Astrocyte (in vitro differentiated cells and primary cell): ENCODE results near the gene CLIC6. TPM values are rescaled to one million over a fixed set of nuclear protein-coding genes. Genes with fewer than 3 reads are reported as not detected.

Experiments
- DNase-seq: peaks from one replicate; pipeline ENCODE4 v3.0.0-alpha.2; 2010; ENCODE audit warnings: low read depth
- FAIRE-seq: peaks from 2 replicates; lab custom pipeline; 2011; peaks lifted over from hg19 to GRCh38; lab: Jason Lieb, UNC
- H2AFZ ChIP-seq: 2 replicates; pipeline ENCODE4 v1.6.0; 2012; ENCODE audit warnings: low read depth, low read length, inconsistent platforms
- H3K27ac ChIP-seq: 2 replicates; pipeline ENCODE4 v1.5.1; 2011; ENCODE audit warnings: low read depth, low read length, inconsistent platforms
- H3K27me3 ChIP-seq: 2 replicates; pipeline ENCODE4 v1.6.0; 2011; ENCODE audit warnings: low read length, inconsistent platforms; ENCODE audit not compliant: insufficient read depth
- H3K36me3 ChIP-seq: 2 replicates; pipeline ENCODE4 v1.5.1; 2011; ENCODE audit warnings: low read length, inconsistent platforms; ENCODE audit not compliant: insufficient read depth
- H3K4me1 ChIP-seq: 2 replicates; pipeline ENCODE4 v1.5.1; 2011; ENCODE audit warnings: low read length, inconsistent platforms; ENCODE audit not compliant: insufficient read depth
- H3K4me2 ChIP-seq: 2 replicates; pipeline ENCODE4 v1.6.0; 2012; ENCODE audit warnings: low read length, inconsistent platforms
- H3K4me3 ChIP-seq: 2 replicates; pipeline ENCODE4 v1.5.1; 2011; ENCODE audit warnings: low read depth, mild to moderate bottlenecking, low read length, inconsistent platforms; ENCODE audit not compliant: insufficient read depth
- H3K79me2 ChIP-seq: 2 replicates; pipeline ENCODE4 v1.6.0; 2012; ENCODE audit warnings: mild to moderate bottlenecking, low read length, inconsistent platforms; ENCODE audit not compliant: insufficient read depth
- H3K9ac ChIP-seq: 2 replicates; pipeline ENCODE4 v1.6.0; 2012; ENCODE audit warnings: mild to moderate bottlenecking, low read length, inconsistent platforms
- H3K9me3 ChIP-seq: 2 replicates; pipeline ENCODE4 v1.5.1; 2012; ENCODE audit warnings: low read depth, mild to moderate bottlenecking, low read length, inconsistent platforms; ENCODE audit not compliant: insufficient read depth
- H4K20me1 ChIP-seq: 2 replicates; pipeline ENCODE4 v1.6.0; 2012; ENCODE audit warnings: low read length, inconsistent platforms; ENCODE audit not compliant: insufficient read depth
- H3K27ac Mint-ChIP-seq: one replicate; pipeline ENCODE4 v1.8.0; 2021; ENCODE audit warnings: mild to moderate bottlenecking, mixed read lengths; ENCODE audit not compliant: unreplicated experiment
- H3K27me3 Mint-ChIP-seq: one replicate; pipeline ENCODE4 v1.8.0; 2021; ENCODE audit warnings: low read depth, mixed read lengths; ENCODE audit not compliant: unreplicated experiment
- H3K36me3 Mint-ChIP-seq: one replicate; pipeline ENCODE4 v1.8.0; 2021; ENCODE audit warnings: low read depth, mixed read lengths; ENCODE audit not compliant: unreplicated experiment
- H3K4me1 Mint-ChIP-seq: one replicate; pipeline ENCODE4 v1.8.0; 2021; ENCODE audit warnings: low read depth, mixed read lengths; ENCODE audit not compliant: unreplicated experiment
- H3K4me3 Mint-ChIP-seq: one replicate; pipeline ENCODE4 v1.8.0; 2021; ENCODE audit warnings: mild to moderate bottlenecking, moderate library complexity, mixed read lengths; ENCODE audit not compliant: unreplicated experiment
- H3K9me3 Mint-ChIP-seq: one replicate; pipeline ENCODE4 v1.8.0; 2021; ENCODE audit warnings: mild to moderate bottlenecking, mixed read lengths; ENCODE audit not compliant: unreplicated experiment
- CTCF ChIP-seq: IDR thresholded peaks from 2 replicates; pipeline ENCODE4 v1.5.1; 2011; ENCODE audit warnings: low read depth, mild to moderate bottlenecking, inconsistent platforms, low read length, moderate library complexity; ENCODE audit not compliant: insufficient read depth
- EZH2 ChIP-seq: IDR thresholded peaks from 2 replicates; pipeline ENCODE4 v1.6.1; 2012; ENCODE audit warnings: mild to moderate bottlenecking, low read length, inconsistent platforms; ENCODE audit not compliant: insufficient read depth
- total RNA-seq: library from RNA; stranded (reverse); gene quantifications from 2 replicates; pipeline ENCODE4 v1.2.1, GENCODE V29; 2021

Gene CLIC6
- total RNA-seq, 1 donor from 2014 or later = 0.30 TPM

GRCh38 chr21:34642211-34643075 is 26.4 kb upstream of the CLIC6 start:
- Histone ChIP-seq H3K9me3 (no peaks in the 10 kb centered on the region), H3K4me3 (no peak overlapping the region), H3K27me3 (no peaks in the 10 kb centered on the region), H3K4me2 (no peak overlapping the region), H3K27ac (no peak overlapping the region), H3K36me3 (no peaks in the 10 kb centered on the region), H3K79me2 (no peaks in the 10 kb centered on the region), H3K9ac (no peak overlapping the region), H2AFZ (no peak overlapping the region), H3K4me1 (peaks cover 11% of the 10 kb centered on the region), H4K20me1 (no peaks in the 10 kb centered on the region)
- no peak for TF ChIP-seq EZH2
- no peak for TF ChIP-seq CTCF
- H3K4me1 Mint-ChIP-seq = peaks cover 24% of the 10 kb centered on the region
- no peaks in the 10 kb centered on the region for H3K36me3 Mint-ChIP-seq
- H3K9me3 Mint-ChIP-seq = peaks cover 1% of the 10 kb centered on the region
- DNase-seq = peak; percentile 73
- H3K27ac Mint-ChIP-seq = peak overlapping the region; percentile 58
- peak; percentile 93 for FAIRE-seq
- H3K4me3 Mint-ChIP-seq = no peak overlapping the region
- peaks cover 4% of the 10 kb centered on the region for H3K27me3 Mint-ChIP-seq

GRCh38 chr21:34644825-34645224 is 24.0 kb upstream of the CLIC6 start:
- no peaks in the 10 kb centered on the region for H3K79me2 ChIP-seq
- H3K4me2 ChIP-seq = no peak overlapping the region
- no peaks in the 10 kb centered on the region for H3K36me3 ChIP-seq
- FAIRE-seq (no peak), DNase-seq (no peak)
- no peak overlapping the region for H2AFZ ChIP-seq
- H4K20me1 ChIP-seq = no peaks in the 10 kb centered on the region
- H3K4me3 Mint-ChIP-seq = no peak overlapping the region
- no peaks in the 10 kb centered on the region for H3K36me3 Mint-ChIP-seq
- H3K27me3 ChIP-seq = peaks cover 16% of the 10 kb centered on the region
- no peaks in the 10 kb centered on the region for H3K9me3 ChIP-seq
- H3K9ac ChIP-seq = no peak overlapping the region
- peaks cover 25% of the 10 kb centered on the region for H3K4me1 Mint-ChIP-seq
- TF ChIP-seq EZH2 = no peak
- H3K27ac ChIP-seq = no peak overlapping the region
- H3K27ac Mint-ChIP-seq = no peak overlapping the region
- peaks cover 11% of the 10 kb centered on the region for H3K4me1 ChIP-seq
- no peaks in the 10 kb centered on the region for H3K9me3 Mint-ChIP-seq
- H3K27me3 Mint-ChIP-seq = peaks cover 11% of the 10 kb centered on the region
- no peak overlapping the region for H3K4me3 ChIP-seq

GRCh38 chr21:34647555-34647954 is 21.2 kb upstream of the CLIC6 start:
- Histone ChIP-seq H3K9me3 (peaks cover 8% of the 10 kb centered on the region), H3K4me2 (no peak overlapping the region), H2AFZ (no peak overlapping the region), H3K27me3 (peaks cover 26% of the 10 kb centered on the region), H3K27ac (no peak overlapping the region), H3K4me1 (no peaks in the 10 kb centered on the region), H3K79me2 (no peaks in the 10 kb centered on the region), H3K4me3 (no peak overlapping the region), H3K9ac (no peak overlapping the region), H3K36me3 (no peaks in the 10 kb centered on the region), H4K20me1 (no peaks in the 10 kb centered on the region)
- Mint-ChIP-seq H3K4me1 (peaks cover 12% of the 10 kb centered on the region), H3K27me3 (peaks cover 11% of the 10 kb centered on the region), H3K36me3 (no peaks in the 10 kb centered on the region), H3K27ac (no peak overlapping the region), H3K9me3 (peaks cover 7% of the 10 kb centered on the region), H3K4me3 (no peak overlapping the region)
- no peak for FAIRE-seq
- DNase-seq = no peak
- TF ChIP-seq EZH2 = no peak
- no peak for TF ChIP-seq CTCF
